HG02588 (cell line): ENCODE measurements around the gene PSG1.
"Not testable (repeated sequence)": the region's sequence is repeated elsewhere in the genome, so short reads cannot be mapped to it uniquely, and the experiment has no call there.

Experiments
- ATAC-seq: cut with Tn5 transposase; IDR thresholded peaks from one replicate; pipeline ENCODE4 v1.9.1; 2021; ENCODE audit warnings: mild to moderate bottlenecking, moderate library complexity; ENCODE audit not compliant: unreplicated experiment

The PSG1 gene

DNA sequence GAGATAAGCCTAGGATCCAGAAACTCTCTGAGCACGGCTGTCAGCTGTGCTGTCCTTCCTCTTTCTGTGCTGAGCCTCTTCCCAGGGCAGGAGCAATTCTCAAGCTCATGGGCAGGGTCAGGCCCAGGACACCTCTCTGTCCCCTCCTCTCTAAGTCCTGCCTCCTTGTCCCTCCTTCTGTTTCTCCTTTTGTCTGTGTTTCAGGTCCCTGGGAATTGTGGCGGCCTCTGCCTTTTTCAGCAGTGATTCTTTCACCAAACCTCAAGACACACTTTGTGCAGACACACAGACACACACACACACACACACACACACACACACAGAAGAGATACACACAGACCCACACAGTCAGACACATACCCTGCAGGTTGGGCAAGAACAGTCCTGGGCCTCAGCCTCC lies at the start of gene PSG1:
Gene PSG1 (minus strand): TSS at position 101 of the 400 bp plus-strand sequence. CDS start 132 bp downstream, outside the sequence.
- no peak for ATAC-seq

DNA sequence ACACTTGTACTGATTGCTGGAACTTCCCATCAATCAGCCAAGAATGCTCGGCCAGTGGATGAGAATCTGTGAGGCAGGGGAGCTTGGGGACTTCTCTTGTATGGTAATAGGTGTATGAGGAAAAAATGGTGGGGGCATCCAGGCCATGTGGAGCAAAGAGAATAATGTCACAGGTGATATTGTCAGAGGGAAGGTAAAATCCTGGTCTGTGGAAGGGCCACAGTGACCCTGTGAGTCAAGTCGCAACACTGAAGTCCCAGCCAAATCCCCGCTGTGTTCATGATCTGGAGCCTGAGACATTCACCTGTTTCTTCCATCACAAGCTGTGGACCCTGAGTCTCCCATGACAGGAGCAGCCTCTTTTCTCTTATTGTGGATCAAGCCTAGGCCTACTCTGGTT lies 49.4 kb upstream of the PSG1 start:
- ATAC-seq: no peak

GRCh38 chr19:42926781-42927180 lies 47.3 kb upstream of the PSG1 start:
- no peak for ATAC-seq

GRCh38 chr19:42923106-42923505 lies 43.6 kb upstream of the PSG1 start:
- not testable (repeated sequence) for ATAC-seq

- ATAC-seq: not testable (repeated sequence)
These were observed 41.5 kb upstream of the PSG1 start for GRCh38 chr19:42920971-42921370.

- ATAC-seq: no peak
These were observed 40.2 kb upstream of the PSG1 start for GRCh38 chr19:42919757-42920079.

DNA sequence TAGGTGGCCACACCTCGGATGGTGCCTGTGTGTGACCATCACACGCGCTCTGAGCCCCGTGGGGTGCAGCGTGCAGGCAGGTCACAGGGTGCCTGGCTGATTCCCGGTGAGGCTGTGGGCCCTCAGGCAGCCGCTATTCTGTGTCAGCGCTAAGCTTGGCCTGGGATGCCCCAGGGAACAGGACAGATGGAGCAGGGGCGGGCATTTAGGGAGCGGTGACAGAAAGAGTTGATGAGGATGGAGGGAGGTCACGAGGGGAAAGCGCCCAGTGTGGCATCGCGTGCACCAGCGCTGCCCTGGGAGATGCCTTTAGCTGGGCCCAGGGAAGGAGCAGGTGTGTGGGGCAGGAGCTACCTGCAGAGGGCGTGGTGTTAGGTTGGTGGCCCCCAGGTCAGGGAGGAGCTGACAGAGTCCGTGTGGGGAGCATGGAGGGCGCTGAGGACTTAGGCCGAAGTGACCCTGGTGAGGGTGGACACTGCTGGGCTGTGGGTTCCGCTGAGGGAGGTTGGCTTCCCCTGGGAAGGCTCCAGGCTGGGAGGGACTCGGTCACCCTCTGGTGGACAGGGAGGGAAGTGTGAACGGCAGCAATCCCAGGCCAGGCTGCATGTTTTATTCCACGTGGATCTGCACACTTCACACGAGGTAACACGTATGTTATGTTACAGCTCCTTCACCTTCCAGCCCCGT lies 39.7 kb upstream of the PSG1 start:
- not testable (repeated sequence) for ATAC-seq

DNA sequence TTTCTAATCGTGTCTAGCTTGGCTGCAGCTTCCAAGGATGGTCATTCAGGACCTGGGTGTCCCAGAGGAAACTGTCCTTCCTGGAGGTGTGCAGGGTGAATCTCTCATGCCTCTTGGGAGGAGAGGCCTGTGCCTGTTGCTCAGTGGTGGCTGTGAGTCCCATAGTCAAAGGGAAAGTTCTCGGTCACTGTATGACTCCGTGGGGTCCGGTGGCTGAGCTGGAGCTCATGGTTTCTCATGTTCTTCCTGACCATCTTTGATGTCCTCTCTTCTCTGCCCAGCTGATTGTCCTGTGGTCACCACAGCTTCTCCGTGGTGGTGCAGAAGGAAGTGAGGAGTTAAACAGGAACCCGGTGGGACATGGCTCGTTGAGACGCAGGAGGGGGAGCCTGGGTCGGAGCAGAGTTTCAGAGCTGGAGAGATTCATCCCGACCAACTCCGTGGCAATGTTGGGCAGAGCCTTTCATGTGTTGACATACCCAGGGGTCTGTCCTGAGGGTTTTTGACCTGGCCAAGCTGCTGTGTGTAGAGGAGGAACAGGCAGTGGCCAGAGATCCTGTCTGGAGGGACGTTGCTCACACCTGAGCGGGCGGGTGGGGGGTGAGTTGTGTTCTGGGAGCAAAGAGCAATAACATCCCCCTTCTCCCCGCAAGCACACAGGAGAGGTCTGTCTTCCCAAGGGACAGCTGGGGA lies 39.0 kb upstream of the PSG1 start:
- ATAC-seq: not testable (repeated sequence)

DNA sequence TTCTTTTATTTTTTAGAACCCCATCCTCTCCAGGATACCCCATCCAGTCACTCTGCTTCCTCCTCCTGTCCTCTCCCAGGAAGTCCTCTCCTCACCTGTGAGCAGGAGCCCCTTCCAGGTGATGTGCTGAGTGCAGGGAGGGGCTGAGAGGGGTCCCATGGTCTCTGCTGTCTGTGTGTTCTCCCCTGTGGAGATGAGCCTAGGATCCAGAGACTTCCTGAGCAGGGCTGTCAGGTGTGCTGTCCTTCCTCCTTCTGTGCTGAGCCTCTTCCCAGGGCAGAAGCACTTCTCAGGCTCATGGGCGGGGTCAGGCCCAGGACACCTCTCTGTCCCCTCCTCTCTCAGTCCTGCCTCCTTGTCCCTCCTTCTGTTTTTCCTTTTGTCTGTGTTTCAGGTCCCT lies 38.1 kb upstream of the PSG1 start, which contains the start of gene PSG6:
Gene PSG6 (minus strand): TSS at position 261 of the 400 bp plus-strand sequence. CDS start 102 bp downstream, at position 159.
- ATAC-seq: not testable (repeated sequence)

DNA sequence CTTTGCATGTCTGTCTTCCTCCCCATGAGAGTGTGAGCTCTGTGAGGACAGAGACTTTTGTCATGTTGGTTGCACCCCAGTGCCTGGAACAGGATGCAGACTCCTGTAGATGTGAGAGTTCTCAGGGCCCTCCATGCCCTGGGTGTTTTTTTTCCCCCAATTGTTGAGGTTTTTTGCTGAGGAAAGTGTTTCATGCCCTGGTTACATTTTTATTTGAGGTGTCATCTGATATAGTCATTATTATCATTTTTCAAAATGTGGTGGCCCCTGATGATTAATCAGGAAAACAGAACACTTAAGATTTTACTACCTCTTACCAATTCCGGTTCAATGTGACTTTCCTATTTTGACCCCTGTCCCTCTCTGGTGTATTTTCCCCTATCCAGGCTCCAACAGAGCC lies 37.4 kb upstream of the PSG1 start:
- ATAC-seq: not testable (repeated sequence)

GRCh38 chr19:42913516-42913915 lies 34.0 kb upstream of the PSG1 start:
- ATAC-seq: not testable (repeated sequence)

- not testable (repeated sequence) for ATAC-seq
These were observed 33.4 kb upstream of the PSG1 start for GRCh38 chr19:42912941-42913340.

DNA sequence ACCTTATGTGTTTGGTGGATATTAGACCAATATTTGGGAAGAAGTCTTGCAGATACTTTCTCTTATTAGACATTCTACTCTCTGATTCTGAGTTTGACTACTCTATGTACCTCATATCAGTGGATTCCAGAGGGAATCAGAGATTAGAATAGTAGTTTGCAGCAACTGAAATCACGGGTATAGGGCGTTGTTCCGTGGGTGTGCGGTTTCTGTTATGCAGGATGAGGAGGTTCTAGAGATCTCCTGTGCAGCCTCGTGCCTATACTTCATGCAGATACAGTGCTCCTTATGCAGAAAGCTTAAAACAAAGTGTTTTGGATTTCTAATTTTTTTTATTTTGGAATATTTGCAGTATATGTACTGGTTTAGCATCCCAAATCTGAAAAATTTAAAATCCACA lies 32.2 kb upstream of the PSG1 start:
- ATAC-seq: not testable (repeated sequence)

DNA sequence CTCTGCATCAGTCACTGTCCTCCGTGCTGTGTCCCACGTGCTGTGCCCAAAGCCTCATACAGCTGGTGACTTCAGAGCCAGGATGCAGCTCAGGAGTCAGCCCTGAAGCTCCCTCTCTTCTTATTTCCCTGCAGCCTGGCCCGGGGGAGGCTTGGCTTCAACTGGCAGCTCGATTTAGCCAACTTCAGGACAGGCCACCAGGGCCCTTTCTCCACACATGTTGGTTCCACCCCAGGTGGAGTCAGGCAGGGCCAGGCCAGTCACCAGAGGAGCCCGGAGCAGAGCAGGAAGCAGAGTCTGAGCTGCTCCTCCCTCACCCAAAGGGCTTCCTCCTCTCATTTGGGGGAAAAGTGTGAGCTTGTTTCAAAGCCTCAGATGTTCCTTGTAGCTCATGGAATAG lies 26.6 kb upstream of the PSG1 start:
- not testable (repeated sequence) for ATAC-seq

- ATAC-seq: not testable (repeated sequence)
These were observed 21.0 kb upstream of the PSG1 start for GRCh38 chr19:42900561-42900960.

GRCh38 chr19:42899674-42900073 lies 20.2 kb upstream of the PSG1 start:
- ATAC-seq: not testable (repeated sequence)

GRCh38 chr19:42899110-42899509 lies 19.6 kb upstream of the PSG1 start:
- ATAC-seq: not testable (repeated sequence)

DNA sequence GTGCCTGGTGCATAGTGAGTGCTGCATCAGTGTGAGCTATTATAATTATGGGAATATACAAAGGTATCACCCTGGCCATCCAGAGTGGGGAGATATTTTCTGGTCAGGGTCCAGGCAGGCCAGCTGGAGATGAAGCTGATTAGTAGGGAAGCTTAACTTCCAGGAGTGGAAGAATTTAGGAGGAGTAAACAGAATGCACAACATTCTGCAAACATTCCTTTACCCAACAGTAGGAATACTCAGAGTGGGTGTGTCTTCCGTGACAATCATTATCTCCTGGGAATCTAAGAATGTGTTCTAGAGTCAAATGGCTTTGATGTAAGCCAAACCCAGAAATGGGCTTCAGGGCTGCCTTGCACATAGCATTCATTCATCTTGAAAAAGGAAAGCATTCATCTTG lies 19.1 kb upstream of the PSG1 start:
- not testable (repeated sequence) for ATAC-seq

- not testable (repeated sequence) for ATAC-seq
These were observed 18.2 kb upstream of the PSG1 start for GRCh38 chr19:42897729-42898128.

DNA sequence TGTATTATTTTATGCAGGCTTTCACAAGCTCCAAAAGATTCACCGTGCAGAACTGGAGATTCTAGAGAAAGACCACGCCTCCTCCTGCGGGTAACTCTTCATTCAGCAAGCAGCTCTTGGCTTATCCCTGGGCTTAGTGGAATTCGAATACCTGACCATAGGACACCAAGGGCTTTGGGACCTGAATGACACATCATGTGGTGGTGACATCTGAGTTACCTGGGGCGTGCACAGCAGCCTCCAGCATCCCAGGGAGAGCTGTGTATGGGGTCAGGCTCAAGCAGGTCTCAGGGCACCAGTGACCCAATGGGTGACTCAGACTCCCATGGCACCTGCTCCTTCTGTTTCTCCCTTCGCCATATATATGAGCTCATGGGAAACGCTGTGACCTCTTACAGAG lies 10.9 kb upstream of the PSG1 start:
- ATAC-seq: not testable (repeated sequence)

- ATAC-seq: not testable (repeated sequence)
These were observed 8.4 kb upstream of the PSG1 start for GRCh38 chr19:42887876-42888445.

DNA sequence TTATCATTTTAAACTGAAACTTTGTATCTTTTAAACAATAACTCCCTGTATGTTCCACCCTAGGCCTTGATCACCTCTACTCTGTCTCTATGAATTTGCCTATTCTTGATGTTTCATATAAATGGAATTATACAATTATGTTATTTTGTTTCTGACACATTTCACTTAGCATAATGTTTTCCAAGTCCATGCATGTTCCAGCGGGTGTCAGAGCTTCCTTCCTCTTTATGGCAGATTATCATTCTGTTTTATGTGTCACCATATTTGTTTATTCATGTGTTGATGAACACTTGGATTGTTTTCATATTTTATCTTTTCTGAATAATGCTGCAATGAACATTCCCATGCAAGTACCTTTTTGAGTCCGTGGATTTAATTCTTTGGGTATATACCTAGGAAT lies 3.2 kb upstream of the PSG1 start:
- not testable (repeated sequence) for ATAC-seq
